ENCODE data around the gene SDSL. TPM values are rescaled to one million over a fixed set of nuclear protein-coding genes. Genes with fewer than 3 reads are reported as not detected.

Gene SDSL
- polyA plus RNA-seq, 1 donor (not counting 4 experiments of a cell fraction or from before 2014, with no cell fraction given) = 1.9 TPM

DNA sequence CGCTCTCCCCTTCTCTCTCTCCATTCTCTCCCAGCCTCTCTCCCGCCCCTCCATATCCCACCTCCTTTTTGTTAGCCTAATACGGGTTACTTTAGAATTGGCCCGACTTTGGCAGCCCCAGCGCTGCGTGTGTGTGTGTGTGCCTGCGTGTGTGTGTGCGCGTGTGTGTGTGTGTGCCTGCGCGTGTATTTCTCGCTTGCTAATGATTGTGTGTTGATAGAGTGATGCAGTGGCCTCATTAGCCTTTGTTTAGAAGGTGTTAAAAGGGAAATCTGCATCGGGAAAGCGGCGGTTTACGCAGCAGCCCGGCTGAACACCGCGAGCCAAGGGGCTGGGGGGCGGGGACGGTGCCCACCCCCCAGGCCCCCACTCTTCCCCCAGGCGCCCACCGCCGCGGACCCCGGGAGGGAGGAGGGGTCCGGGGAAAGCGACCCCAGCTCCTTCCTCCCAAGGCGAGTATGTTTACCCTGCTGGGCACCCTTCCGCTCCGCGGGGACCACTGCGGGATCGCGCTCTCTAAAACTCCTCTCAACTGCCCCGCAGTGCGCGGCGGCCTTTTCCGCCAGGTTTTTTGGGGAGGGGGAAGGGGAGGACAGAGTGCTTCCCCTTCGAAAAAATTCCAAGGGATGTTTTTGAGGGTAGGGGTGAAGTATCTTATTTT is 56.3 kb downstream of the SDSL start:
- dilution Hi-C loops (cut with MboI; ENCODE audit: extremely low pct_ligation_motif_present, low sequenced_read_pairs) = no loop called here
- H3K9me3 ChIP-seq (ENCODE audit: control insufficient read depth, low read depth, low read length) = no peaks in the 10 kb centered on the region
- peaks cover 75% of the 10 kb centered on the region for H3K27me3 ChIP-seq (ENCODE audit: control insufficient read depth, extremely low read depth, insufficient read depth, low read length)
- no peaks in the 10 kb centered on the region for H3K9me1 ChIP-seq (ENCODE audit: control insufficient read depth, extremely low read depth, insufficient read depth, low read length)
- H3K9ac ChIP-seq (ENCODE audit: control insufficient read depth, extremely low read depth, insufficient read depth, low read length) = no peak overlapping the region
- no peak overlapping the region for H3K4me3 ChIP-seq (ENCODE audit: control insufficient read depth in 2 of 3, extremely low read depth in 1 of 3, insufficient read depth in 2 of 3, low read depth in 1 of 3, low read length in 3 of 3)
- no peaks in the 10 kb centered on the region for H3K36me3 ChIP-seq (ENCODE audit: control insufficient read depth in 2 of 2, extremely low read depth in 1 of 2, insufficient read depth in 2 of 2, low read length in 2 of 2)
- no peak overlapping the region for H3K4me2 ChIP-seq (ENCODE audit: control insufficient read depth, extremely low read depth, insufficient read depth, low read depth, low read length)
- DNase-seq (ENCODE audit: low read depth, low spot score) (no peak), FAIRE-seq (no peak)
- no peaks in the 10 kb centered on the region for H3K4me1 ChIP-seq (ENCODE audit: control insufficient read depth, extremely low read depth, insufficient read depth, low read length)
- H2AFZ ChIP-seq (ENCODE audit: control insufficient read depth, low read length) = no peak overlapping the region
- no peak overlapping the region for H3K27ac ChIP-seq (ENCODE audit: control insufficient read depth, insufficient read depth, low read length)
- no peaks in the 10 kb centered on the region for H4K20me1 ChIP-seq (ENCODE audit: control insufficient read depth, extremely low read depth, insufficient read depth, low read length)
- no peak for TF ChIP-seq CTCF (optimal IDR thresholded peaks at IDR 0.05 in 1 of 3, IDR thresholded peaks at IDR 0.05 in 1 of 3, conservative IDR thresholded peaks at IDR 0.05 in 1 of 3; ENCODE audit: extremely low read depth in 1 of 3, insufficient read depth in 2 of 3, low read length in 3 of 3)
- TF ChIP-seq EZH2 (IDR thresholded peaks at IDR 0.05; ENCODE audit: low read length) = no peak
- H3K79me2 ChIP-seq (ENCODE audit: control insufficient read depth, insufficient read depth, low read length) = no peaks in the 10 kb centered on the region

- DNase-seq (ENCODE audit: low read depth, low spot score) (no peak), FAIRE-seq (no peak)
- dilution Hi-C loops (cut with MboI; ENCODE audit: extremely low pct_ligation_motif_present, low sequenced_read_pairs) = no loop called here
- H3K4me3 ChIP-seq (ENCODE audit: control insufficient read depth in 2 of 3, extremely low read depth in 1 of 3, insufficient read depth in 2 of 3, low read depth in 1 of 3, low read length in 3 of 3) = no peak overlapping the region
- no peak overlapping the region for H3K4me2 ChIP-seq (ENCODE audit: control insufficient read depth, extremely low read depth, insufficient read depth, low read depth, low read length)
- no peaks in the 10 kb centered on the region for H3K9me3 ChIP-seq (ENCODE audit: control insufficient read depth, low read depth, low read length)
- no peak overlapping the region for H3K9ac ChIP-seq (ENCODE audit: control insufficient read depth, extremely low read depth, insufficient read depth, low read length)
- no peak overlapping the region for H2AFZ ChIP-seq (ENCODE audit: control insufficient read depth, low read length)
- no peaks in the 10 kb centered on the region for H3K9me1 ChIP-seq (ENCODE audit: control insufficient read depth, extremely low read depth, insufficient read depth, low read length)
- H4K20me1 ChIP-seq (ENCODE audit: control insufficient read depth, extremely low read depth, insufficient read depth, low read length) = no peaks in the 10 kb centered on the region
- no peaks in the 10 kb centered on the region for H3K4me1 ChIP-seq (ENCODE audit: control insufficient read depth, extremely low read depth, insufficient read depth, low read length)
- no peaks in the 10 kb centered on the region for H3K36me3 ChIP-seq (ENCODE audit: control insufficient read depth in 2 of 2, extremely low read depth in 1 of 2, insufficient read depth in 2 of 2, low read length in 2 of 2)
- no peaks in the 10 kb centered on the region for H3K79me2 ChIP-seq (ENCODE audit: control insufficient read depth, insufficient read depth, low read length)
- H3K27ac ChIP-seq (ENCODE audit: control insufficient read depth, insufficient read depth, low read length) = no peak overlapping the region
- TF ChIP-seq CTCF (optimal IDR thresholded peaks at IDR 0.05 in 1 of 3, IDR thresholded peaks at IDR 0.05 in 1 of 3, conservative IDR thresholded peaks at IDR 0.05 in 1 of 3; ENCODE audit: extremely low read depth in 1 of 3, insufficient read depth in 2 of 3, low read length in 3 of 3) (no peak), EZH2 (IDR thresholded peaks at IDR 0.05; ENCODE audit: low read length) (peak; percentile 25)
- H3K27me3 ChIP-seq (ENCODE audit: control insufficient read depth, extremely low read depth, insufficient read depth, low read length) = peaks cover 68% of the 10 kb centered on the region
Observed at GRCh38 chr12:113479216-113479589, 57.0 kb downstream of the SDSL start.
